Measurements from ENCODE around the gene ZNF385C. TPM values are rescaled to one million over a fixed set of nuclear protein-coding genes. Genes with fewer than 3 reads are reported as not detected.
A peak's percentile ranks its signal among the peaks of the same experiment; 100 is the strongest.

ZNF385C gene
- total and polyA plus RNA-seq, 4 donors = 0.49 TPM; not detected in 3

DNA sequence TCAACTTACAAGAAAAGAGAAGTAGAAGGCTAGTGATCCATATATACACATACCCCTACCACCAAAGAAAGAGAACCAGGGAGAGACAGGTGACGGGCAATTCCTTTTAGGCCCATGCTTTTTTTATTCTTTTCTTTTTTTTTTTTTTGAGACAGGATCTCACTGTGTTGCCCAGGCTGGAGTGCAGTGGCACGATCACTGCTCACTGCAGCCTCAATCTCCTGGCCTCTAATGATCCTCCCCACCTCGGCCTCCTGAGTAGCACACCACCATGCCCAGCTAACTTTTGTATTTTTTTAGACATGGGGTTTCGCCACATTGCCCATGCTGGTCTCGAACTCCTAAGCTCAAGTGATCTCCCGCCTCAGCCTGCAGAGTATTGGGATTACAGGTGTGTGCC, 29.1 kb upstream of the ZNF385C start:
- Histone ChIP-seq H3K36me3 (ENCODE audit: control insufficient read depth in 1 of 2, insufficient read depth in 2 of 2, low read length in 1 of 2) (peaks cover 0 to 18% of the 10 kb centered on the region in 2 donors), H3K4me1 (ENCODE audit: control insufficient read depth in 1 of 2, insufficient read depth in 2 of 2, low read length in 2 of 2) (no peaks in the 10 kb centered on the region), H3K27ac (ENCODE audit: low read depth in 1 of 2, low read length in 2 of 2) (no peak overlapping the region), H3K4me3 (ENCODE audit: low read length in 2 of 2) (no peak overlapping the region), H3K9me3 (ENCODE audit: control insufficient read depth, low read length) (no peaks in the 10 kb centered on the region), H3K27me3 (ENCODE audit: control insufficient read depth in 1 of 2, insufficient read depth in 2 of 2, low read length in 1 of 2) (no peaks in the 10 kb centered on the region)
- DNase-seq = no peak
- intact Hi-C loops (cut with DNase I) = no loop called here
- ATAC-seq (ENCODE audit: low FRiP score) = no peak
- WGBS, 2 donors = 95 to 96% methylated on average over 6 of the region's 6 CpGs

DNA sequence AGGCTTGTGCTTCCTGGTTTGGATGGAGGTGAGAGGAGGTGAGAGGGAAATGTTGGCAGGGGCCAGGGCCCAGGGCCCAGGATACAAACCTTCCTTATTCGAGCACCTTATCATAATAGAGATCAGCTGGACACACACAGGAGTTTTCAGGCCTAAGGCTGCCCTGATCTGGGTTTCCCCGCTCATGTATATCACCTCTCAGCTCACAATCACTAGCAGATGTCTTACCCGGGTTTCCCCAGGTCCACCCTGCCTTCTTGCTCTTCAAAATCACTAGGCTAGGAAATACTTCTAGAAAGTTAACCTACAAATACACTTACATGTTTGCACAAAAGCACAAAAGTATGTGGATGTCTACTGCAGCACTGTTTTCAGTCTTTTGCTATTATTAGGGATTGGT, 28.6 kb upstream of the ZNF385C start:
- Histone ChIP-seq H3K4me3 (ENCODE audit: low read length in 2 of 2) (no peak overlapping the region), H3K27me3 (ENCODE audit: control insufficient read depth in 1 of 2, insufficient read depth in 2 of 2, low read length in 1 of 2) (no peaks in the 10 kb centered on the region), H3K9me3 (ENCODE audit: control insufficient read depth, low read length) (no peaks in the 10 kb centered on the region), H3K4me1 (ENCODE audit: control insufficient read depth in 1 of 2, insufficient read depth in 2 of 2, low read length in 2 of 2) (no peaks in the 10 kb centered on the region), H3K36me3 (ENCODE audit: control insufficient read depth in 1 of 2, insufficient read depth in 2 of 2, low read length in 1 of 2) (peaks cover 0 to 18% of the 10 kb centered on the region in 2 donors), H3K27ac (ENCODE audit: low read depth in 1 of 2, low read length in 2 of 2) (no peak overlapping the region)
- 85 to 91% methylated on average over 3 of the region's 3 CpGs for WGBS, 2 donors
- no peak for ATAC-seq (ENCODE audit: low FRiP score)
- intact Hi-C loops (cut with DNase I) = no loop called here
- no peak for DNase-seq

DNA sequence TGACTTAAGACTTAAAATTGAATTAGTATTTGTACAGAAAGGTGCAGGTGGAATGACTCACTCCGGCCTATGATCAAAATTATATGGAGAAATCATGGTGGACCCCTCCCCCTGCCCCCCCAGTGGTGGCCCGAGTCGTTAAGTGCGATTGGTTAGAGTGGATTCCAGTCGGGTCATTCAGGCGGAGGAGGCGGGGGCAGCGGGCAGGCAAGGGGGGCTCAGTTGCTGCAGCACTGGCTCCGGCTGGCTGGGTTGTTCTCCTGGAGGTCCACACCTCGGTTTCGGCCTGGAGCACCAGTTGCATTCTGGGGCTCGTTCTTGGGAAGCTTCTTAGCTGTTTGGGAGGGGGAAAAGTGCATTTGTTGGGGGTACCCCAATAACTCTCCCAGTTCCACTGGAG, 27.3 kb upstream of the ZNF385C start:
- peaks cover 0 to 18% of the 10 kb centered on the region in 2 donors for H3K36me3 ChIP-seq (ENCODE audit: control insufficient read depth in 1 of 2, insufficient read depth in 2 of 2, low read length in 1 of 2)
- WGBS, 2 donors = 73 to 78% methylated on average over 12 of the region's 12 CpGs
- ATAC-seq (ENCODE audit: low FRiP score) = no peak

DNA sequence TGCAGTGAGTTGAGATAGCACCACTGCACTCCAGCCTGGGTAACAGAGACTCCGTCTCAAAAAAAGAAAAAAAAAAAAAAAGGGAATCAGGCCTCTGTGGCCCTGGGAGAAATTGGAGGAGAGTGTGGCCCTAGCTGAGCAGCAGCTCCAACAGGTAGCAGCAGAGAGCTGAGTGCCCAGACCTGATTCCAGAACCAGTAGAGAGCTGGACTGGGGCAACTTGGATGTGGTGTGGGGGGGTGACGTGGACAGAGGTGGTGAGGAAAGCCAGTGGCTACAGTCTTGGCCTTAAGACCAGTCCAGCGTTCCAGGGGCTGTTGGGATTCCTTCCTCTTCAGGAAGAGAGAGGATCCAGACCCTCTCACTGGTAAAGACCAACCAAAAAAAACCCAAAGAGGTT, 26.0 kb upstream of the ZNF385C start:
- no peak for DNase-seq
- intact Hi-C loops (cut with DNase I) = no loop called here
- no peaks in the 10 kb centered on the region for H3K27me3 ChIP-seq (ENCODE audit: control insufficient read depth in 1 of 2, insufficient read depth in 2 of 2, low read length in 1 of 2)
- H3K9me3 ChIP-seq (ENCODE audit: control insufficient read depth, low read length) = no peaks in the 10 kb centered on the region
- no peak overlapping the region for H3K27ac ChIP-seq (ENCODE audit: low read depth in 1 of 2, low read length in 2 of 2)
- H3K4me3 ChIP-seq (ENCODE audit: low read length in 2 of 2) = no peak overlapping the region
- ATAC-seq (ENCODE audit: low FRiP score) = no peak
- WGBS, 2 donors = 80 to 87% methylated on average over 3 of the region's 3 CpGs
- H3K36me3 ChIP-seq (ENCODE audit: control insufficient read depth in 1 of 2, insufficient read depth in 2 of 2, low read length in 1 of 2) = peaks cover 0 to 11% of the 10 kb centered on the region in 2 donors
- no peaks in the 10 kb centered on the region for H3K4me1 ChIP-seq (ENCODE audit: control insufficient read depth in 1 of 2, insufficient read depth in 2 of 2, low read length in 2 of 2)

More for the DNA sequence above, 27.3 kb upstream of the ZNF385C start:
- intact Hi-C loops (cut with DNase I) = no loop called here
- no peak overlapping the region for H3K27ac ChIP-seq (ENCODE audit: low read depth in 1 of 2, low read length in 2 of 2)
- H3K4me3 ChIP-seq (ENCODE audit: low read length in 2 of 2) = no peak overlapping the region
- no peak for DNase-seq
- H3K4me1 ChIP-seq (ENCODE audit: control insufficient read depth in 1 of 2, insufficient read depth in 2 of 2, low read length in 2 of 2) = no peaks in the 10 kb centered on the region
- H3K27me3 ChIP-seq (ENCODE audit: control insufficient read depth in 1 of 2, insufficient read depth in 2 of 2, low read length in 1 of 2) = no peaks in the 10 kb centered on the region
- no peaks in the 10 kb centered on the region for H3K9me3 ChIP-seq (ENCODE audit: control insufficient read depth, low read length)

DNA sequence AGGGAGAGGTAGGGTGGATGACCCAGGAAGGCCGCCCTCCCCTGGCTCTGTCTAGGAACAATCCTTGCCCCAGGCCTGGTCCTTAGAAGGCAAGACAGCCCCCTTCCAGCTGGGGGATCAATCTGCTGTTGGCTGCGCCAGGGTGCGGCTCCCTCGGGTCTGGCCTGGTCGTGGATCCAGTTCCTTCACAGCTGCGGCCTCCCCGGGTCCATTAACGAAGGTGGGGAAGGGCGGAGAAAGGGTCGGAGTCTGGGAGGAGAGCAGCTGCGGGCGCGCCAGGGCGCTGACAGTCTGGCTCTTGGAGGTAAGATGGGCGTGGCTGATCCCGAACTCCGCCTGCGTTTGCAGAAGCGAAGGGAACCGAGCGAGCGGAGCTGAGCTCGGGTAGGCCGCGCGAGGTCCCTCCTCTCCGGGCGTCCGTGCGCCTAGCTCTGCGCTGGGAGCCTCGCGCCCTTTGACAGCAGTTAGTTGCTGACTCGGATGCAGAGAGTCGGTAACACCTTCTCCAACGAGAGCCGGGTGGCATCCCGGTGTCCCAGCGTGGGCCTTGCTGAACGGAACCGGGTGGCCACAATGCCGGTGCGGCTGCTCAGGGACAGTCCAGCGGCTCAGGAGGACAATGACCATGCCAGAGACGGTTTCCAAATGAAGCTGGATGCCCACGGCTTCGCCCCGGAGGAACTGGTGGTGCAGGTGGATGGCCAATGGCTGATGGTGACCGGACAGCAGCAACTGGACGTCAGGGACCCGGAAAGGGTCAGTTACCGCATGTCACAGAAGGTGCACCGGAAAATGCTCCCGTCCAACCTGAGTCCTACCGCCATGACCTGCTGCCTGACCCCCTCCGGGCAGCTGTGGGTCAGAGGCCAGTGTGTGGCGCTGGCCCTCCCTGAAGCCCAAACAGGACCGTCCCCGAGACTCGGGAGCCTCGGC, 24.4 kb upstream of the ZNF385C start, which contains the start of gene HSPB9:
TSS of gene HSPB9 (plus strand) at position 434 of the 933 bp plus-strand sequence. CDS start at position 481, 47 bp downstream.
- no peaks in the 10 kb centered on the region for H3K27me3 ChIP-seq (ENCODE audit: control insufficient read depth in 1 of 2, insufficient read depth in 2 of 2, low read length in 1 of 2)
- DNase-seq (peak in 1 of 2 donors; percentile 84), ATAC-seq (ENCODE audit: low FRiP score) (peak; percentile 48)
- H3K27ac ChIP-seq (ENCODE audit: low read depth in 1 of 2, low read length in 2 of 2) = no peak within 1 kb of the TSS
- no peak within 1 kb of the TSS for H3K4me3 ChIP-seq (ENCODE audit: low read length in 2 of 2)
- intact Hi-C loops (cut with DNase I) = no loop called here
- H3K9me3 ChIP-seq (ENCODE audit: control insufficient read depth, low read length) = no peaks in the 10 kb centered on the region
- WGBS, 2 donors = 53 to 55% methylated on average over 61 of the region's 61 CpGs
- H3K4me1 ChIP-seq (ENCODE audit: control insufficient read depth in 1 of 2, insufficient read depth in 2 of 2, low read length in 2 of 2) = no peaks in the 10 kb centered on the region
- H3K36me3 ChIP-seq (ENCODE audit: control insufficient read depth in 1 of 2, insufficient read depth in 2 of 2, low read length in 1 of 2) = peaks cover 0 to 5% of the 10 kb centered on the region in 2 donors

DNA sequence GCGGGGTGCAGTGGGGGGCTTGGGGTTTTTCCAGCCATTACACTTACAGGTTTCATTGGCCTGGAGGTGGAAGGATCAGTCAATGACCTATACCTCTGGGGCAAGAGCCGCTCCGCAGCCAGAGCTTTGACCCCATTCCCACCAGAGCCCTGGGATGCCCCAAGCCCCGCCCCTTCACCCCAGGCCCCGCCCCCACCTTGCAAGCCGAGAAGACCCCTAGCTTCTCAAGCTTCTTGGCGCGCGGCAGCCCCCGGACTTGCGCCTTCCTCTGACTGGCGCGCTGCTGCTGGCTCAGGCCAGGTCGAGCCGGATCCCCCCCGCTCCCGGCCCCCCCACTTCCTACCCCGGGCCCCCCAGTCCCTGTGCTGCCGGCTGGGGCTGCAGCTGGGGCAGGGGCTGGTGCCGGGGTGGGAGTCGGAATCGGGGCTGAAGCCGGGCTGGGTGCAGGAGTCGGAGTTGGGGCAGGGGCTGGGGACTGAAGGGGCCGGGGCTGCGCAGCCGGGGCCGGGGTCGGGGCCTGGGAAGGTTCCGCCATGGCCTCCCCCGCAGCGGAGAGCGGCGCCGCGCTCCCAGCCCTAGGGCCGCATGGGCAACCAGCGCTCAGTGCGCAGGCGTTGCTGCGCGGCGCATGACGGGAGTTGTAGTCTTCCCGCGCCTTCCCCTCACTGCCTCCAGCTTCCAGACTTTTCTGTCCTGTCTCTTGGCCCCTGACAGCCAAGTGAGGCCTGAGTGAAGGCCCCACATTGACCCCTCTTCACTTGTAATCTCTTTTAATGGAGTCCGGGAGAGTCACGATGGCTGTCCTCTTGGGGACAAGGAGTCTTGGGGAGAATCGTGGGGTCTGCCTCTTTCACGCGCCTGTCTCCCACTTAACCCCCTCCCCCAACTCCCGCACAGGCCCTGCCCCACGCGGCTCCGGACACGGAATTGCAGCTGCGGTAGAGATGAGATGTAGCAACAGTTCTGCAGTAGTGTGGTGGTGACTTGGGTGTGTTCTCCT, 22.8 kb upstream of the ZNF385C start, which contains the start of gene KAT2A:
TSS of gene KAT2A (minus strand) at position 598 of the 1,000 bp plus-strand sequence. CDS start at position 535, 63 bp downstream.
- WGBS, 2 donors = 6 to 7% methylated on average over 41 to 57 of the region's 57 CpGs

DNA sequence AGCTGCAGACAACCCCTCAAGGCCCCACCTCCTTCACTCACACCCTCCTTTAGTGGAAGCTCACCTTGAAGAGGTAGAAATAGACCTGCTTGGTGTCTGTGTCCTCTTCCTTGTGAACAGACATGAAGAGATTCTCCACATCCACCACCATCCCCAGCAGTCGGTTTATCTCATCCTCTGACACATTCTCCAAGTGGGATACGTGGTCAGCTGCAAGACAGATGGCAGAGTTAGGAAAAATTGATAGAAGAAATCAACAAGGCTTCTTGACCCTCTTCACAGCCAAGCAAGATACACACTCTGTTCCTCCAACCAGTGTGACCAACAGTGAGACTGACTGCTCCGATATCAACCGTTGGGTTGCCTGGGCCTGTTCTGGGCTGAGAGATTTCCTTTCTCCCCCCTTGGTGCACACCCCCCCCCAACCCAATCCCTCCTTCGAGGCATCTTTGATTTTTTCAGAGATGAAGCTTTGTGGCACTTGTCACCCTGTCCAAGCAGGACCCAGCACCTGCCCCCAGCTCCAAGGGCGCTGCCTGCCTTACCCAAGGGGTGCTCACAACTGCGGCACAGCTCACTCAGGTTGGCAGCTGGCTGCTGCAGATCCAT, 22.0 kb upstream of the ZNF385C start:
- no peak for DNase-seq
- H3K27me3 ChIP-seq (ENCODE audit: control insufficient read depth in 1 of 2, insufficient read depth in 2 of 2, low read length in 1 of 2) = no peaks in the 10 kb centered on the region
- WGBS, 2 donors = 46 to 52% methylated on average over 7 of the region's 7 CpGs
- no peaks in the 10 kb centered on the region for H3K9me3 ChIP-seq (ENCODE audit: control insufficient read depth, low read length)
- H3K4me3 ChIP-seq (ENCODE audit: low read length in 2 of 2) = no peak overlapping the region
- peaks cover 0 to 2% of the 10 kb centered on the region in 2 donors for H3K36me3 ChIP-seq (ENCODE audit: control insufficient read depth in 1 of 2, insufficient read depth in 2 of 2, low read length in 1 of 2)
- ATAC-seq (ENCODE audit: low FRiP score) = no peak
- intact Hi-C loops (cut with DNase I) = no loop called here
- H3K4me1 ChIP-seq (ENCODE audit: control insufficient read depth in 1 of 2, insufficient read depth in 2 of 2, low read length in 2 of 2) = no peaks in the 10 kb centered on the region
- no peak overlapping the region for H3K27ac ChIP-seq (ENCODE audit: low read depth in 1 of 2, low read length in 2 of 2)

More for the DNA sequence above, 22.8 kb upstream of the ZNF385C start, which contains the start of gene KAT2A:
- Histone ChIP-seq H3K36me3 (ENCODE audit: control insufficient read depth in 1 of 2, insufficient read depth in 2 of 2, low read length in 1 of 2) (peaks cover 0 to 5% of the 10 kb centered on the region in 2 donors), H3K4me3 (ENCODE audit: low read length in 2 of 2) (peak within 1 kb of the TSS; percentile 86 to 93), H3K27me3 (ENCODE audit: control insufficient read depth in 1 of 2, insufficient read depth in 2 of 2, low read length in 1 of 2) (no peaks in the 10 kb centered on the region), H3K4me1 (ENCODE audit: control insufficient read depth in 1 of 2, insufficient read depth in 2 of 2, low read length in 2 of 2) (no peaks in the 10 kb centered on the region), H3K9me3 (ENCODE audit: control insufficient read depth, low read length) (no peaks in the 10 kb centered on the region), H3K27ac (ENCODE audit: low read depth in 1 of 2, low read length in 2 of 2) (no peak within 1 kb of the TSS)
- DNase-seq (peak; percentile 89 to 93), ATAC-seq (ENCODE audit: low FRiP score) (peak; percentile 87)
- intact Hi-C loops (cut with DNase I) = no loop called here

DNA sequence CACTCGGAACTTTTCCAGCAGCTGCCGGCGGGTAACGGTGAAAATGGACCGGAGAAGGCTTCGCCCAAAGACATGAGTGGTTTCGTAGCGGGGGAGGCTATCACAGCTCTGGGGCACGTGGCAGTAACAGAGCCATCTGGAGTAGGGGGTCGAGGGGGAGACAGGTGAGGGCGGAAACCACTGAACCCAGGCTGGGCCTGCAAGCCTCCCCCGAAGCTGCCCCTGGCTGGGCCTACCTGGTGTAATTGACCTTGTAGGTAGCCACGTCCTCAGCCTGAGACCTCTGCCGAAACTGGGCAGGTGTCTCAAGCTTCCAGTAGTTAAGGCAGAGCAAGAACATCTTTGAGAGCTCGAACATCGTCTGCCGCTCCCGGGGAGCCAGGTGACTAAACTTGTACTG, 21.0 kb upstream of the ZNF385C start:
- H3K4me1 ChIP-seq (ENCODE audit: control insufficient read depth in 1 of 2, insufficient read depth in 2 of 2, low read length in 2 of 2) = no peaks in the 10 kb centered on the region
- no peak overlapping the region for H3K27ac ChIP-seq (ENCODE audit: low read depth in 1 of 2, low read length in 2 of 2)
- H3K27me3 ChIP-seq (ENCODE audit: control insufficient read depth in 1 of 2, insufficient read depth in 2 of 2, low read length in 1 of 2) = no peaks in the 10 kb centered on the region
- no peaks in the 10 kb centered on the region for H3K36me3 ChIP-seq (ENCODE audit: control insufficient read depth in 1 of 2, insufficient read depth in 2 of 2, low read length in 1 of 2)
- WGBS, 2 donors = 91 to 94% methylated on average over 18 of the region's 18 CpGs
- intact Hi-C loops (cut with DNase I) = loop anchor here (5.0 kb wide), 2 partner anchors 52 to 92 kb away; no protein-coding TSS in a partner anchor
- DNase-seq (no peak), ATAC-seq (ENCODE audit: low FRiP score) (no peak)
- H3K9me3 ChIP-seq (ENCODE audit: control insufficient read depth, low read length) = no peaks in the 10 kb centered on the region
- no peak overlapping the region for H3K4me3 ChIP-seq (ENCODE audit: low read length in 2 of 2)
